Fibroblast of skin of scalp (primary cell): ENCODE data around the gene ATP1A2. TPM values are rescaled to one million over a fixed set of nuclear protein-coding genes. Genes with fewer than 3 reads are reported as not detected.

Source experiments
- DNase-seq: peaks from one replicate; pipeline ENCODE4 v3.0.0-alpha.2; 2013
- polyA plus RNA-seq, 2 experiments: library from polyadenylated mRNA; unstranded; fragments of 120-200 nt; gene quantifications; one replicate each; pipeline ENCODE4 v1.2.1, GENCODE V29; 2013; ENCODE audit not compliant: insufficient read length in 2 of 2

ATP1A2 gene
- 0.47 TPM for polyA plus RNA-seq (2013, experiment 1 of 2; ENCODE audit: insufficient read length)
- polyA plus RNA-seq (2013, experiment 2 of 2; ENCODE audit: insufficient read length), result 2.4 TPM

GRCh38 chr1:160115545-160116282 is at the start of gene ATP1A2:
Gene ATP1A2 (plus strand): TSS chr1:160115759. CDS start chr1:160115862, 103 bp downstream.
- DNase-seq, result no peak

GRCh38 chr1:160066829-160067745 is 48.5 kb upstream of the ATP1A2 start:
- no peak for DNase-seq

- DNase-seq, result no peak
Measured at GRCh38 chr1:160068225-160068624, 47.3 kb upstream of the ATP1A2 start.

- no peak for DNase-seq
Measured at GRCh38 chr1:160069460-160070231, 45.9 kb upstream of the ATP1A2 start, which contains the start of gene KCNJ10. Gene KCNJ10 (minus strand): TSS chr1:160070160. CDS start chr1:160042532, 27,628 bp downstream.

GRCh38 chr1:160070243-160071163 is 45.1 kb upstream of the ATP1A2 start:
- DNase-seq, result peak; percentile 63

- DNase-seq, result no peak
Measured at GRCh38 chr1:160071289-160071688, 44.3 kb upstream of the ATP1A2 start.

- DNase-seq, result no peak
Measured at GRCh38 chr1:160074865-160075264, 40.7 kb upstream of the ATP1A2 start.

- DNase-seq, result no peak
Measured at GRCh38 chr1:160075836-160076235, 39.7 kb upstream of the ATP1A2 start.

GRCh38 chr1:160076295-160076694 is 39.3 kb upstream of the ATP1A2 start:
- peak; percentile 37 for DNase-seq

- DNase-seq, result no peak
Measured at GRCh38 chr1:160077486-160077885, 38.1 kb upstream of the ATP1A2 start.

GRCh38 chr1:160078512-160079195 is 36.9 kb upstream of the ATP1A2 start:
- peak; percentile 31 for DNase-seq

GRCh38 chr1:160079448-160079847 is 36.1 kb upstream of the ATP1A2 start:
- DNase-seq, result no peak

- no peak for DNase-seq
Measured at GRCh38 chr1:160080381-160081100, 35.0 kb upstream of the ATP1A2 start.

- DNase-seq, result peak; percentile 85
Measured at GRCh38 chr1:160081261-160081936, 34.2 kb upstream of the ATP1A2 start, which contains the start of gene KCNJ9. Gene KCNJ9 (plus strand): TSS chr1:160081538. CDS start chr1:160084031, 2,493 bp downstream.

- DNase-seq, result no peak
Measured at GRCh38 chr1:160082487-160082886, 33.1 kb upstream of the ATP1A2 start.

- DNase-seq, result no peak
Measured at GRCh38 chr1:160082926-160083325, 32.6 kb upstream of the ATP1A2 start.

GRCh38 chr1:160083968-160084770 is 31.4 kb upstream of the ATP1A2 start:
- DNase-seq, result no peak

- DNase-seq, result no peak
Measured at GRCh38 chr1:160084771-160085321, 30.7 kb upstream of the ATP1A2 start.
